ENCODE measurements around the gene SOHLH1.

The SOHLH1 gene

GRCh38 chr9:135729480-135729879 lies 30.2 kb upstream of the SOHLH1 start:
- ATAC-seq (no peak), DNase-seq (no peak)

- no peak for DNase-seq
- ATAC-seq, result no peak
Measured at GRCh38 chr9:135728436-135729110, 29.3 kb upstream of the SOHLH1 start.

GRCh38 chr9:135727257-135727875 lies 28.1 kb upstream of the SOHLH1 start:
- no peak for DNase-seq
- no peak for ATAC-seq

DNA sequence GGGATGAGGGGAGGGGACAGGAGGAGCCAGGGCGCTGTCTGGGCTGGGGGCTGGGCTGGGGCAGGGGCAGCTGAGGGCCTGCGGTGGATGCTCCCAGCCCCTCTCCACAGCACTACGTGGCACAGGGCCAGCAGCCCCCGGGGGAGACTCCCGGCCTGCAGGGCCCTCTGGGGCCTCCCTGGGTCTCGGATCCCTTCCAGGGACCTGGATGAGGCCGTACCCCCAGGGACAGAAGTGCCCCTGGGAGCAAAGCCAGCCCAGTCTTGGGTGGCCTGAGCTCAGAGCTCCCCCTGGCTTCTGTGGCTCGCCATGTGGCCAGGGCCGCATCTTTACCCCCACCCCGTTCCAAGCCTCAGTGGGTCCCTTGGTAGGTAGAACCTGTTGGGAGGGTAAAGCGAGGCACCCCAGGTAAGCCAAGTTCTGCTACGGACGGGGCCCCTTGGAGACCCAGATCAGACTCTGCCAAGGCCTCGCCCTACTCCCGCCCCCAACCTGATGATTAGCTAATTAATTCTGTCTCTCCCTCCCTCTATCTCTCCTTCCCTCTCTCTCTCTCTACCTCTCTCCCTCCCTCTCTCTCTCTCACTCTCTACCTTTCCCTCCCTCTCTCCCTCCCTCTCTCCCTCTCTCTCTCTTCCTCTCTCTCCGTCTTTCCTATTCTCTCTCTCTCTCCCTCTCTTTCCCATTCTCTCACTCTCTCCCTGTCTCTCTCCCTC lies 27.0 kb upstream of the SOHLH1 start:
- ATAC-seq (peak; percentile 12), DNase-seq (no peak)

DNA sequence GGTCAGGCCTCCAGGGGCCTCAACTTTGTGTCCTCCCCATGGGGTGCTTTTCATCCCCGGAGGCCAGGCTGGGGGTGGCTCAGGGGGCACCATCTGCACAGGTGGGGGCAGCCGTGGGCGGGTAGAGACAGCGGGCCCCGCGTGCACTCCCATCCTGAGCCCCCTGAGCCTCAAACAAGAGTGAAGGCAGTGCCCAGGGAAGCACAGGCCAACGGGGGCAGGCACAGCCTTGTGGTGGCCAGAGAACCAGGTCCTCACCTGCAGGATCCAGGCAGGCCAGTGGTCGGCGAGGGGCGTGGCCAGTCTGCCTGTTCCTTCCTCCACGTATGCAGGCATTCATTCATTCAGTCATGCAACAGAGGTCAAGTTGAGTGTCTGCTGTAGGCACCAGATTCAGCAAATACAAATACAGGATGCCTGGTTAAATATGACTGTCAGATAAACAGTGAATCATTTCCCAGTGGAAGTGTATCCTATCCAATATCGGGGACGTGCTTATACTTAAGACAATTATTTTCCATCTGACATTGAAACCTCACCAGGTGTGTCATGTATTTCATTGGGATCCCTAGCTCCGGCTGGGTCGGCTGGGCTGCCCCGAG lies 25.0 kb upstream of the SOHLH1 start:
- DNase-seq (no peak), ATAC-seq (no peak)

DNA sequence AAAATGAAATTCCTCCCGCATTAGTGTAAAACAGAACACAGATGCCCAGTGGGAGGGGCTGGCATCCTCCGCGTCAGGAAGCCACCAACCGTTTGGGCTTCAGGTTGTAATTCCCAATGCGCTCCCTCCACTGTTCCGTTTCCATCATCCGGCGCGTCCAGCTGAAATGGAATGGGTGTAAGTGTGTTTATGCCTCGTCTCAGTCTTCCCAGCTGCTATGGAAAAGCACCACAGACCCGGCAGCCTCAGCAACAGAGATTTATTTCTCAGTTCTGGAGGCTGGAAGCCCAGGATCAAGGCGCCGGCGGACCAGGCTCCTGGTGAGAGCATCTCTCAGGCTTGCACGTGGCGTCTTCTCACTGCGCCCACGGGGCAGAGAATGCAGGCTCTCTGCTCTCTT lies 23.1 kb upstream of the SOHLH1 start:
- no peak for ATAC-seq
- DNase-seq, result no peak

DNA sequence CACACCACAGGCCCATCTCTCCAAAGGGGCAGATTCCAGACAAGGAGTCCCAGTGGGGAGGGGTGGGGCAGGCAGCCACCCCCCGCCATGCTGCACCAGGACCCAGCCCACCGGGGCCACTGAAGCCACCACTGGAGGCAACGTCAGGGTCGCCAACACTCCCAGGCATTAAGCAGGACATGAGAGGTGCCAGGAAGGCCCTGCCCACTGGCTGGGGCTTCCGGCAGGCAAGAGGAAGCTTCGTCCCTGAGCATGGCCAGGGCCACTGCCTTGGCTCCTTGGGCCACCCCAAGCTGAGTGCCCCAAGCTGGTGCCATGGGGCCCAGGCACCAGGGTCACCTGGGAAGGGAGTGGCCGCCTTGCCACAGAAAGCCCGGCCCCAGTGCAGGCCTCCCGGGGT lies 20.2 kb upstream of the SOHLH1 start:
- DNase-seq (no peak), ATAC-seq (no peak)

DNA sequence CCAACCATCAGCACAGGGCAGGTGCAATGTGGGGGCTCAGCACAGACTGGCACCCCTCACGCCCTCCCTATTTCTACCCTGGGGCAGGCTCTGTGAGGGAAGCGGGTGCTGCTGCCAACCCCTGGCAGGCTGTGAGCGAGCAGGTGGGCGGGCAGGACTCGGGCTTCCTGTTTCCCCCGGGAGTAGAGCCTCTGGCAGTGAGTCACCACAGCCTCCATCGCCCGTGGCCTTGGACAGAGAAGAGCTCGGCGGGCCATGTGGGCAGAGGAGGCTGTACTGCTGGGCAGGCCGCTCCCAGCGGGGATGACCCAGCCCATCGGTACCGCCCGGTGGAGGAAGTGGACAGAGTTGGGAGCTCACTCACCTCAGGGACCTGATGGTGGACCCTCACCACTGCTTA lies 19.3 kb upstream of the SOHLH1 start:
- peak; percentile 15 for ATAC-seq
- peak; percentile 31 for DNase-seq

GRCh38 chr9:135717410-135717809 lies 18.1 kb upstream of the SOHLH1 start:
- no peak for DNase-seq
- ATAC-seq, result no peak

DNA sequence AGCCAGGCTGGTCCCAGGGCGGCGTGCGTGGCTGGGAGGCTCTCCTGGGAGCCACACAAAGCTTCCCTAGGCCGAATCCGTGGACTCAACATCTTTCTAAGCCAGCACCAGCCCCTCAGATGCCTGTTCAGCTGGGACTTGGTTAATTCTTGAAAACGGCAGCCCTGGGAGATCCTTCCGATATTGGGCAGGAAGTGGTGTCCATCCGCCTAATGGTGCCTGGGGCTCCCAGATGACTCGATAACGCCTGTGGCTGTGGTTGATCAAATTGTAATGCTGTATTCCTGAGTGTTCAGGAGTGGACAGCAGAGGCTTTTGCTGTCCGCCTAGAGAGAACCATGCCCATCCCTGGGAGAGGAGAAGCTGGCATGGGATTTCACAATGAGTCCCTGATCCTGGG lies 16.8 kb upstream of the SOHLH1 start:
- no peak for ATAC-seq

GRCh38 chr9:135715056-135715595 lies 15.8 kb upstream of the SOHLH1 start:
- DNase-seq (no peak), ATAC-seq (no peak)

More for the DNA sequence above, 16.8 kb upstream of the SOHLH1 start:
- no peak for DNase-seq

DNA sequence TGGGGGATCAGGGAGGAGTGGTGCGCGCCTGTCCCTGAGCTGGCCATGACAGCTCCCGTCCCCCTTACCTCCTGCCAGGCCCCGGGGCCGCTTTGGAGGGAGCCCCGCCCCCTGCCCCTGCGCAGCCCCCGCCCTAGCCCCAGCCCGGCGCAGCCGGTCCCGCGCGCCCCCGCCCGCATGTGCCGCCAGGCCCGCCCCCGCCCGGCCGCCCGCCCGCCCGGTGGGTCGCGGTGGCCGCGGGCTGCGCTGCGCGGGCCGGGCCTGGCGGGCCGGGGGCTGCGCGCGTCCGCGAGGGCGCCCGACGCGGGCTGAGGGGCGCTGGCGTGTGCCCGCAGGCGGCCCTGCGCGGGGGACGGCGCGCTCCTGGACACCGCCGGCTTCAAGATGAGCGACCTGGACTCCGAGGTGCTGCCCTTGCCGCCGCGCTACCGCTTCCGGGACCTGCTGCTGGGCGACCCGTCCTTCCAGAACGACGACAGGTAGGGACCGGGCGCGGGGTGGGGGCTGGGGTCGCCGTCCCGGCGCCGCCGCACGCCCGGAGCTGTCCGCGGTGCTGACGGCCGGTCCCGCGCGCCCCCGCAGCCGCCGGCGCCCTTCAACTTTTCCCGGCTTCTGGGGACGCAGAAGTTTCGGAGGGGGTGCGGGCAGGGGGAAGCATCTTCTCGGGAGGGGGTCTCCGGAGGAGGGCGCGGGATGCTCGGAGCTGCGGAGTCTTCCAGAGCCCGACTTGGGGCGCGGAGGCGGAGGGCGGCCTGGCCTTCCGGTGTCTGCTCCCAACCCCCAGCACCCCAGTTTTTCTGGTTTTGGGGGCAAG lies 15.2 kb upstream of the SOHLH1 start:
- ATAC-seq, result no peak
- DNase-seq, result no peak

DNA sequence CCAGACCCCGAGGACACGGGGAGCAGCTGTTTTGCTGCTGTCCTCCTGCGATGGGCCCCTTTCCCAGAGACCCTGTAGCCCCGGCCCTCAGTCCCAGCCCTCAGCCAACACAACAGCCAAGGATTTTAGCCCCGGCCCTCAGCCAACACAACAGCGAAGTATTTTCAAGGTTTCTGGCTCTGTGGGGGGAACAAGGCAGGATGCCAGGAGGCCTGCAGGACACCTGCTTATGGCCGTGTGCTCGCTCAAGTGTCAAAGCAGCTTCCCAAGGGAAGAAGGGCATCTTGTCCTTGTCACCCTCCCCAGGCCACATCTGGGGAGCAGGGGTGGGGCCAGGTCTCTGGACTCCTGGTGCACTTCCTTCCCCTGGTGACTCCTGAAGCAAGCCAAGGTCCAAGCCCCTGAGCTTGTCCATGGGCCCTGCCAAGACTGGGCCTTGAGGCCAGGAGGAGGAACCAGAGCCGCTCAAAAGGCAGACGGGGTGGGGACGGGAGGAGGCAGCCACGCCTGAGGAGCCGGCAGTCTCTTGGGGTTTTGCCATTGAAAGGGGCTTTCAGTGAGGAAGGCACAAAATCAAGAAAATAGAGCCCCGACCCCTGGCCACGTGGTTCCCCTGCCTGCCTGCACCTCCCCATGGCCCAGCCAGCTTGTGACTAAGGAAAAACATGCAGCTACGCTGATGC lies 13.5 kb upstream of the SOHLH1 start:
- DNase-seq (no peak), ATAC-seq (no peak)

DNA sequence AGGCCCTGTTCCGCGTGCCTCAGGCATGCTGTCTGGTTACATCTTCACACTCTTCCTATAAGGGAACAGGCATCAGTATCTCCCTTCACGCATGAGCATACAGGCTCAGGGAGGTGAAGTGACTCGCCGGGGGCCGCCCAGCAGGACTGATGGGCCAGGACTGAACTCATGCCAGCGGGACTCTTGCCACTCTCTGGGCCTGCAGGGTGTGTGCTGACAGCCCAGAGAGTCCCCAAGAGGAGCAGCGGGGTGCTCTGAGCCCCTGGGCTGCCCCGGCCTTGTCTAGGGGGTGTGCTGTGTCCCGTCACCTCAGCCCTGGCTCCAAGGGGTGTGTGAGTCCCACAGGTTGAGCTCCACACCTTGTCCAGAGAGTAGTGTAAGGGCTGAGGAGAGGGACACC lies 12.6 kb upstream of the SOHLH1 start:
- ATAC-seq (no peak), DNase-seq (no peak)

DNA sequence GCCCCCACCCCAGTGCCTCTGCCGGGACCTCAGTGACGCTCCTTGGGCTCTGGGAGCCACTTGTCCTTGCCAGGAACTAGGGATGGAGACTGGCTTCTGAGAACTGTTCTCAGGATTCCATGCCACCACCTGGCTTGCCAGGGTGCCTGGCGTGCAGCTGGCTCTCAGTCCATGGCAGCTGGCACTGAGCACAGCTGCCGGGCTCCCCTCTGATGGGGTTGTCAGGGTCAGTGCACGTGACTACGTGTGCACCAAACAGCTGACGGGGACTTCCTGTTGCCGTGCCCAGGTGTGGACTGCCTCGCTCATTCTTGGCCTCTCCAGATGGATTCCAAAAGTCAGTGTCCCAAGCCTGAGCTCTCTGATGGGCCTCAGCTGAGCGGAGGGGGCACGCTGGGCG lies 12.1 kb upstream of the SOHLH1 start:
- ATAC-seq (no peak), DNase-seq (no peak)

DNA sequence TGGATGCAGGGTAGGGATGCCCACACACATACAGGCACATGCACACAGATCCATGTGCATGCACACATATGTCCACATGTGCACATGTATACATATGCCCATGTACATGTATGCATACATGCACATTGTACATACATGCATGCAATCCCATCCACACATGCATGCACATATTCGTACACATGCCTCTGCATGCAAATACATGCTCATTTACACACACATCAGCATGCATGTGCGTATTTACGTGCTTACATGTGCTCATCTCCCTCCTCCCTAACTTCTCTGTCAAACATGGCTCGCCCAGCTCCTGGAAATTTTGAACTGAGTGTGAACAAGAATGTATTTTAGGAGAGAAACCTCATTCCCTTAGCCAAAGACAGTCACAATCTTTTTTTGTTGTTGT lies 8.9 kb upstream of the SOHLH1 start:
- ATAC-seq (no peak), DNase-seq (no peak)

- no peak for DNase-seq
- ATAC-seq, result no peak
Measured at GRCh38 chr9:135707252-135708138, 8.2 kb upstream of the SOHLH1 start.

GRCh38 chr9:135706288-135706687 lies 7.0 kb upstream of the SOHLH1 start:
- ATAC-seq, result no peak
- no peak for DNase-seq

GRCh38 chr9:135705376-135705775 lies 6.1 kb upstream of the SOHLH1 start:
- ATAC-seq, result no peak

GRCh38 chr9:135704483-135704882 lies 5.2 kb upstream of the SOHLH1 start:
- ATAC-seq (no peak), DNase-seq (no peak)

More at GRCh38 chr9:135705376-135705775, 6.1 kb upstream of the SOHLH1 start:
- DNase-seq, result no peak

Measured in stimulated activated naive CD8-positive, alpha-beta T cell treated with anti-CD3 and anti-CD28 coated beads, Interleukin-15, Interleukin-2, amounts not matched to agents 100 U/mL and 50 U/mL, for 24 hours (primary cell).